Peyer's patch (tissue), 4 donors: ENCODE data around the gene TDP1.

Source experiments
- POLR2A ChIP-seq, 2 donors: fragments of 450-650 bp; IDR thresholded peaks; one replicate each; pipeline ENCODE4 v1.5.1; 2017; ENCODE audit warnings: antibody characterized with exemption in 2 of 2, mild to moderate bottlenecking in 2 of 2, moderate library complexity in 2 of 2
- TF ChIP-seq, protein P1 (sequence below), 6 experiments: fragments of 450-650 bp in 4 of 6; fragments of 200-600 bp in 2 of 6; sonication (generic) in 1 of 6; IDR thresholded peaks; one replicate each; pipeline ENCODE4 v1.5.1; 2017 to 2019; ENCODE audit warnings: antibody characterized with exemption in 6 of 6, mild to moderate bottlenecking in 3 of 6, moderate library complexity in 1 of 6

DNA sequence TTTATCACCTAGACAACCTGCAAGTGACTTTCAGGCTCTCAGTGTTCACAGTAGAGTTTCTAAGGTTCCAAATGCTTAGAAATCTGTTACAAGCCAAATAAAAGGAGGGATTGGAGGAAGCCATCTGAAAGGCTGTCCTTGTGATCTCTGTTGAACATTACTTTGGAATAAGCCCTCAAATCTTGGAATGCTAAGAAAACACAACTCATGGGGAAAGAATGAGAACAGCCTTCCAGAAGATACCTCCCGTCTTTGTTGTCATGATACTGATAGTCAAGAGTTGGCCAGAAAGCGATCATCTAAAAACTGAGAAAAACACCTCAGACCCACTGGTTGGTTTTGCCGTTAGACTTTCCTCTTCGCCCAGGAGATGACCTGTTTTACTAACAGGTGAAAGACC lies 61.6 kb downstream of the TDP1 start:
- TF ChIP-seq, protein P1, sequence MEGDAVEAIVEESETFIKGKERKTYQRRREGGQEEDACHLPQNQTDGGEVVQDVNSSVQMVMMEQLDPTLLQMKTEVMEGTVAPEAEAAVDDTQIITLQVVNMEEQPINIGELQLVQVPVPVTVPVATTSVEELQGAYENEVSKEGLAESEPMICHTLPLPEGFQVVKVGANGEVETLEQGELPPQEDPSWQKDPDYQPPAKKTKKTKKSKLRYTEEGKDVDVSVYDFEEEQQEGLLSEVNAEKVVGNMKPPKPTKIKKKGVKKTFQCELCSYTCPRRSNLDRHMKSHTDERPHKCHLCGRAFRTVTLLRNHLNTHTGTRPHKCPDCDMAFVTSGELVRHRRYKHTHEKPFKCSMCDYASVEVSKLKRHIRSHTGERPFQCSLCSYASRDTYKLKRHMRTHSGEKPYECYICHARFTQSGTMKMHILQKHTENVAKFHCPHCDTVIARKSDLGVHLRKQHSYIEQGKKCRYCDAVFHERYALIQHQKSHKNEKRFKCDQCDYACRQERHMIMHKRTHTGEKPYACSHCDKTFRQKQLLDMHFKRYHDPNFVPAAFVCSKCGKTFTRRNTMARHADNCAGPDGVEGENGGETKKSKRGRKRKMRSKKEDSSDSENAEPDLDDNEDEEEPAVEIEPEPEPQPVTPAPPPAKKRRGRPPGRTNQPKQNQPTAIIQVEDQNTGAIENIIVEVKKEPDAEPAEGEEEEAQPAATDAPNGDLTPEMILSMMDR (IDR thresholded peaks at IDR 0.05), result no peak
- TF ChIP-seq POLR2A (IDR thresholded peaks at IDR 0.05), result no peak
